Mammary microvascular endothelial cell (primary cell): Measurements from ENCODE around the gene RALGPS2. TPM values are rescaled to one million over a fixed set of nuclear protein-coding genes. Genes with fewer than 3 reads are reported as not detected.

ENCODE experiments used
- total RNA-seq: library from RNA; depleted of rRNA; stranded (reverse); fragments of >200 nt; gene quantifications from 2 replicates; pipeline ENCODE4 v1.2.3, GENCODE V29; 2015

The RALGPS2 gene, protein sequence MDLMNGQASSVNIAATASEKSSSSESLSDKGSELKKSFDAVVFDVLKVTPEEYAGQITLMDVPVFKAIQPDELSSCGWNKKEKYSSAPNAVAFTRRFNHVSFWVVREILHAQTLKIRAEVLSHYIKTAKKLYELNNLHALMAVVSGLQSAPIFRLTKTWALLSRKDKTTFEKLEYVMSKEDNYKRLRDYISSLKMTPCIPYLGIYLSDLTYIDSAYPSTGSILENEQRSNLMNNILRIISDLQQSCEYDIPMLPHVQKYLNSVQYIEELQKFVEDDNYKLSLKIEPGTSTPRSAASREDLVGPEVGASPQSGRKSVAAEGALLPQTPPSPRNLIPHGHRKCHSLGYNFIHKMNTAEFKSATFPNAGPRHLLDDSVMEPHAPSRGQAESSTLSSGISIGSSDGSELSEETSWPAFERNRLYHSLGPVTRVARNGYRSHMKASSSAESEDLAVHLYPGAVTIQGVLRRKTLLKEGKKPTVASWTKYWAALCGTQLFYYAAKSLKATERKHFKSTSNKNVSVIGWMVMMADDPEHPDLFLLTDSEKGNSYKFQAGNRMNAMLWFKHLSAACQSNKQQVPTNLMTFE
- 14.0 and 26.7 TPM in 2 replicates for total RNA-seq

DNA sequence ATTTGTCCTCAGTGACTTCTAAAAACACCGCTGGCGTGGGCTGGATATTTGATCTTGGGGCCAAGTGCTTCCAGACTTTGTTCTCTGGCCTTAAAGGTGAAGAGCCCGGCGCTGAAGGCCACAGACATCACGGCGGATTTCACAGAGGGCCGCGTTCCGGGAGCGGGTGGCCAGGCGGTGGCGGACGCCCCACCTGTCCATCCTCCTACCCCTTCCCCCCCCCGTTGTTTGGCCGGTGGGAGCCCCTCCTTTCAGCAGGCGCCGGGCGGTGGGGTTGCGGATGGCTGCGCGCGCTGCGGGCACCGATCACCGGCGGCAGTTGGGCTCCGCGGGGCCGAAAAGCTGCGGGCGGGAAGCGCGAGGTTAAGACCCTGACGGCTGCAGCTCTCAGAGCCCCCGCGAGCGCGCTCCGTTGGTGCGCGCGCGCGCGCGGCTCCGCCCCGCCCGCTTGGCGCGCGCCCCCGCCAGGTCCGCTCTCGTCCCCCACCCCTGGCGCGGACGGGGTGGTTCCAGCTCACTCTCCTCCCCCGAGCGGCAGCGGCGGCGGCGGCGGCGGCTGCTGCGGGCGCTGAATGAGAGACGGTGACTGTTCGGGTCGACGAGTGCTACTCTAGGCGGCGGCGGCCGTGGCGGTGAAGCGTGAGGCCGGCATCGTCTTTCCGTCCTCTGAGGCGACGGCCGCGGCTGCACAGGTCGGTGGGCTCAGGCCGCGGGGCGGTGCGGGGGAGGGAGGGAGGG, at the start of gene RALGPS2:
RALGPS2 (plus strand) TSS at position 517 of the 738 bp plus-strand sequence. CDS start 51,521 bp downstream, outside the sequence.

DNA sequence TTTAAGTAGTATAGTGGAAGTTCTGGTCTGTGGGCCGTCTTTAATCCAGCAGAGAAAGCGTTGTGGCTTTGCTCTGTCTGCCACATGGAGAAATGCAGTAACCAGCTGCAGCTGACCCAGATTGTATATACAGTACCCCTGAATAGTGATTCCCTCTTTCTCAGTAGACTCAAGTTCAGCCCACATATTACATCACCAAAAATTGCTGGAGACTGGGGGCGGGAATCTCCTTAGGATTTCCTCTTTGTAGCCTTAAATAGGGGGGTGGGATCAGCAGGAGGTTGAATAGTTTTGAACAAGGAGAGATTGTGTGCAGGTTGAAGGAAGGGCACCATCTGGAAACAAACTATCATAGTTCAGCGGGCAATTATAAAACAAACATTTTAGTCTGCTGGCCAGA, 145.9 kb downstream of the RALGPS2 start, which contains the start of gene ANGPTL1:
ANGPTL1 (minus strand) TSS at position 134 of the 400 bp plus-strand sequence. CDS start 5,301 bp downstream, outside the sequence.

Other genes starting within 250 kb of the RALGPS2 start
- 0.15 TPM in 1 of 2 replicates, not detected in the other for gene CLEC20A, start 228.3 kb upstream of the RALGPS2 start, total RNA-seq
- not detected in 2 replicates for gene TEX35, start 212.1 kb upstream of the RALGPS2 start, total RNA-seq
- not detected in 2 replicates for gene ANGPTL1, start 145.8 kb downstream of the RALGPS2 start, total RNA-seq